Measurements from ENCODE around the gene SSTR4. TPM values are rescaled to one million over a fixed set of nuclear protein-coding genes. Genes with fewer than 3 reads are reported as not detected.

The SSTR4 gene
- total RNA-seq, 4 donors from 2014 or later = not detected

GRCh38 chr20:23063168-23063567 lies 28.1 kb downstream of the SSTR4 start:
- TF ChIP-seq, protein P1, sequence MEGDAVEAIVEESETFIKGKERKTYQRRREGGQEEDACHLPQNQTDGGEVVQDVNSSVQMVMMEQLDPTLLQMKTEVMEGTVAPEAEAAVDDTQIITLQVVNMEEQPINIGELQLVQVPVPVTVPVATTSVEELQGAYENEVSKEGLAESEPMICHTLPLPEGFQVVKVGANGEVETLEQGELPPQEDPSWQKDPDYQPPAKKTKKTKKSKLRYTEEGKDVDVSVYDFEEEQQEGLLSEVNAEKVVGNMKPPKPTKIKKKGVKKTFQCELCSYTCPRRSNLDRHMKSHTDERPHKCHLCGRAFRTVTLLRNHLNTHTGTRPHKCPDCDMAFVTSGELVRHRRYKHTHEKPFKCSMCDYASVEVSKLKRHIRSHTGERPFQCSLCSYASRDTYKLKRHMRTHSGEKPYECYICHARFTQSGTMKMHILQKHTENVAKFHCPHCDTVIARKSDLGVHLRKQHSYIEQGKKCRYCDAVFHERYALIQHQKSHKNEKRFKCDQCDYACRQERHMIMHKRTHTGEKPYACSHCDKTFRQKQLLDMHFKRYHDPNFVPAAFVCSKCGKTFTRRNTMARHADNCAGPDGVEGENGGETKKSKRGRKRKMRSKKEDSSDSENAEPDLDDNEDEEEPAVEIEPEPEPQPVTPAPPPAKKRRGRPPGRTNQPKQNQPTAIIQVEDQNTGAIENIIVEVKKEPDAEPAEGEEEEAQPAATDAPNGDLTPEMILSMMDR (IDR thresholded peaks at IDR 0.05) = no peak
- no peak for DNase-seq (ENCODE audit: low spot score)
- ATAC-seq (ENCODE audit: low FRiP score) = no peak

GRCh38 chr20:23063581-23063980 lies 28.5 kb downstream of the SSTR4 start:
- ATAC-seq (ENCODE audit: low FRiP score) = no peak

DNA sequence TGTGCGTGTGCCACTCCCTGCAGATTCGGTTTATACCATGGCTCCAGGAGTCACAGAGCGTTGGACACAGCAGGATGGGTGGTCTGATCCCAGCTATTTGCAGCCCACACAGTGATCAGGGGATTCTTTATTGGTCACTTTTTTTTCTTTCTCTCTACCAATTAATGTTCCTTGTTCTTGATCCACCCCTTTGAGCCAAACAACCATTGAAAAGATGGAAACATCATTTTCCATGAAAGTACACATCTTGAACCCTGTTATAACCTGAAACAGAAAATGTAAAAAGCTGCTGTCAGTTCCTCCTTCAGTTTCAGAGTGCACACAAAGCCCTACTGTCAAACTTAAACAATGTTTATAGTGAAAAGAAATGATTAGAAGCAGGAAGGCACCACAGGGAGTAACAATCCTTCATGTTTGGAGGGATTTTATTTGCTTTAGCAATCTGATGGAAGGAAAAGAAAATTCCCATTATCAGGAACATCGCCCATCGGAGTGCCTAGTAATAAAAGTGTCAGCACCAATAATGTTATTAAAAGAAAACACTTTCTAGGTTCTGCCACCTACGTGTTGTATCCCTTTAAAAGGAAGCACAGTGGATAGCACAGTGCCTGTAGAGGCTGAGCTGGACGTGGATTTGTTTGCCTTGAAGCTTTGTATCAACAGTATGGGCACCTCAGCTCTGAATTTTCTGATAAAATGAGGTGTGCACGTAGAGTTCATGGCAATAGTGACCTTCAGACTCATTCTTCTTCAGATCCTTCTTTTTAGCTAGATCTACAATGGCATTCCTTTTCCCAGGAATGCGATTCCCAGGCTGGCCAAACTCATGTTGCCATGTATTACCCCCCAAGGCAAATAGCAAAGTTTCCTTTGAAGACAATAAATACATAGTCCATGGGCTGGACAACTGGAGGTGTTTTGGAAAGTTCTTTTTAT lies 30.4 kb downstream of the SSTR4 start:
- DNase-seq (ENCODE audit: low spot score) = no peak
- TF ChIP-seq, protein P1 (IDR thresholded peaks at IDR 0.05) = no peak

More at GRCh38 chr20:23063581-23063980, 28.5 kb downstream of the SSTR4 start:
- TF ChIP-seq, protein P1 (IDR thresholded peaks at IDR 0.05) = no peak
- DNase-seq (ENCODE audit: low spot score) = no peak

DNA sequence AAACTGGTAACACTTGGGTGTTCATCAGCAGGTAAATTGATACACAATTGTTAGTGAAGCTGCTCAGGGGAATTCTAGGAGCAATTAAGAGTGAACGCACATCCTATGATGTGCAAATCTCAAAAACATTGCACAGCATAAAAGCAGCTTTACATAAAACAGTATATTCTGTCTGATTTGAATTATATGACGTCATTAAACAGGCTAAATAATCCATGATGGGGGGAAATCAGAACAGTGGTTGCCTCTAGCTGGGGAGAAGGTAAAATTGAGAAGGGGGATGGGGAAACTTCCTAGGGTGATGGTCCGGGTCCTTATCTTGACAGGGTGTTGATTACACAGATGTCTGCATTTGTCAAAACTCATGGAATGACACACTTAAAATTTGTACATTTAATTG lies 31.7 kb downstream of the SSTR4 start:
- TF ChIP-seq, protein P1 (IDR thresholded peaks at IDR 0.05) = no peak
- ATAC-seq (ENCODE audit: low FRiP score) = no peak
- DNase-seq (ENCODE audit: low spot score) = no peak

More for the DNA sequence above, 30.4 kb downstream of the SSTR4 start:
- no peak for ATAC-seq (ENCODE audit: low FRiP score)

- ATAC-seq (ENCODE audit: low FRiP score) (no peak), DNase-seq (ENCODE audit: low spot score) (no peak)
- TF ChIP-seq, protein P1 (IDR thresholded peaks at IDR 0.05) = no peak
Measured at GRCh38 chr20:23068283-23068682, 33.2 kb downstream of the SSTR4 start.

DNA sequence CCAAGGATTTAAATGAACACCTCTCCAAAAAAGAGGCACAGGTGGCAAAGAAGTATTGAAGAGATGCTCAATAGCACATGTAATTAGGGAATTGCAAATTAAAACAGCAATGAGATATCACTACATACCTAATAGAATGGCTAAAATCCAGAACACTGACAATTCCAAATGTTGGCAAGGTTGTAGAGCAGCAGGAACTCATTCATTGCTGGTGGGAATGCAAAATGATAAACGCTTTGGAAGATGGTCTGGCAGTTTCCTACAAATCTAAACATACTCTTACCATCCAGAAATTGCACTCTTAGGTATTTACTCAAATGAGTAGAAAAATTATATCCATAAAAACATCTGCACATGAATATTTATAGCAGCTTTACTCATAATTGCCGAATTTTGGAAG lies 34.0 kb downstream of the SSTR4 start:
- TF ChIP-seq, protein P1 (IDR thresholded peaks at IDR 0.05) = no peak

DNA sequence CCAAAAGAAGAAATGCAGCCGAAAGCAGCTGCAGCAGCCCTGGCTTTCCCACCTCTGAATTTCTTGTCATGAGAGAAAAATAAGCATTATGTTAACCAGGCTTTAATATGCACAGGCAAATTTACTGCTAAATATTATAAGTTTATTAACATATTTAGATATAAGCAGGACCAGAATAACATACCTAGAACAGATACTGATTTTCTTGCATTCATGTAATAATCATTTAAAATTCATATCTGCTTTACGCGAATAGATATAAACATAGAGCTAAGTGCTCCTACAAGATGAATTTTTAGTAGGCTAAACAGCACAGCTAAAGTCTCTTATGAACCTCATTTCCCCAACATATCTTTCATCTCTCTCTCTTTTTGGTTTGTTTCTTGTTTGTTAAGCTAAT lies 36.3 kb downstream of the SSTR4 start:
- TF ChIP-seq, protein P1 (IDR thresholded peaks at IDR 0.05) = no peak
- DNase-seq (ENCODE audit: low spot score) = no peak
- ATAC-seq (ENCODE audit: low FRiP score) = no peak

More for the DNA sequence above, 34.0 kb downstream of the SSTR4 start:
- DNase-seq (ENCODE audit: low spot score) (no peak), ATAC-seq (ENCODE audit: low FRiP score) (no peak)

Measured in omental fat pad (tissue), 4 donors.